CD4-positive, alpha-beta T cell (primary cell): ENCODE results near the gene PKNOX2. TPM values are rescaled to one million over a fixed set of nuclear protein-coding genes. Genes with fewer than 3 reads are reported as not detected.

Source experiments
- ATAC-seq: fragments of 200-7000 bp; cut with Tn5 transposase; one replicate; pipeline ENCODE4 v1.10.0; 2022; ENCODE audit warnings: mild to moderate bottlenecking; ENCODE audit not compliant: poor library complexity
- CTCF ChIA-PET: fragments of 350-600 bp; sonication (Branson Sonifier 250); formaldehyde crosslinking; loops from one replicate; lab custom pipeline; 2021; ENCODE audit warnings: antibody characterized with exemption, inconsistent platforms; lab: Charles Lee
- POLR2A ChIA-PET: fragments of 350-600 bp; sonication (Branson Sonifier 250); formaldehyde crosslinking; loops from one replicate; lab custom pipeline; 2021; ENCODE audit warnings: antibody characterized with exemption, inconsistent platforms; lab: Charles Lee
- DNase-seq, 14 experiments: peaks; one replicate each; pipeline ENCODE4 v3.0.0-alpha.2; 2013 to 2020; ENCODE audit warnings: mixed read lengths in 2 of 14
- H3K27ac ChIP-seq, 2 donors: one replicate each; pipeline versions ENCODE4 v1.5.1 to v1.7.0; 2013; ENCODE audit warnings: low read length in 2 of 2, low read depth in 1 of 2, mild to moderate bottlenecking in 1 of 2
- H3K27me3 ChIP-seq, 2 experiments: 1 replicate in 1 of 2; 2 replicates in 1 of 2; pipeline versions ENCODE4 v1.6.1 to v1.7.0; 2013; ENCODE audit warnings: low read length in 2 of 2, control low read depth in 1 of 2, mild to moderate bottlenecking in 1 of 2, moderate library complexity in 1 of 2; ENCODE audit not compliant: insufficient read depth in 2 of 2, control insufficient read depth in 1 of 2
- H3K36me3 ChIP-seq: one replicate; pipeline ENCODE4 v1.6.1; 2013; ENCODE audit warnings: low read length, control low read depth; ENCODE audit not compliant: insufficient read depth
- H3K4me1 ChIP-seq: one replicate; pipeline ENCODE4 v1.6.1; 2013; ENCODE audit warnings: low read length, control low read depth; ENCODE audit not compliant: insufficient read depth
- H3K4me3 ChIP-seq: one replicate; pipeline ENCODE4 v1.5.1; 2013; ENCODE audit warnings: mild to moderate bottlenecking, low read length, moderate library complexity
- H3K9me3 ChIP-seq, 2 experiments: 1 replicate in 1 of 2; 2 replicates in 1 of 2; pipeline versions ENCODE4 v1.6.1 to v1.7.0; 2013; ENCODE audit warnings: low read length in 2 of 2, mild to moderate bottlenecking in 2 of 2, control low read depth in 1 of 2, moderate library complexity in 1 of 2; ENCODE audit not compliant: control insufficient read depth in 1 of 2, insufficient read depth in 1 of 2
- H3K27ac Mint-ChIP-seq: one replicate; pipeline ENCODE4 v1.8.0; 2020; ENCODE audit warnings: mixed read lengths
- H3K27me3 Mint-ChIP-seq: one replicate; pipeline ENCODE4 v1.8.0; 2021; ENCODE audit warnings: mixed read lengths
- H3K36me3 Mint-ChIP-seq: one replicate; pipeline ENCODE4 v1.8.0; 2021; ENCODE audit warnings: low read depth, mixed read lengths
- H3K4me1 Mint-ChIP-seq: one replicate; pipeline ENCODE4 v1.8.0; 2021; ENCODE audit warnings: low read depth, mixed read lengths
- H3K4me3 Mint-ChIP-seq: one replicate; pipeline ENCODE4 v1.8.0; 2020; ENCODE audit warnings: mild to moderate bottlenecking, mixed read lengths
- H3K9me3 Mint-ChIP-seq: one replicate; pipeline ENCODE4 v1.8.0; 2020; ENCODE audit warnings: mixed read lengths
- CTCF ChIP-seq: fragments of 200-600 bp; IDR thresholded peaks from one replicate; pipeline ENCODE4 v1.8.0; 2022; ENCODE audit warnings: antibody characterized with exemption, mild to moderate bottlenecking
- intact Hi-C, 2 experiments: fragments of 100-400 bp; cut with DNase I in 1 of 2; cut with micrococcal nuclease in 1 of 2; formaldehyde crosslinking; loops; one replicate each; pipeline versions ENCODE4 v1.15.1 to v1.9.0; 2023 to 2025; cut with DNase I, micrococcal nuclease
- total RNA-seq, 174 experiments: library from RNA in 2 of 174; stranded (reverse) in 2 of 174; gene quantifications; one replicate each; pipeline ENCODE4 v1.2.3 and lab custom pipeline; 2021 to 2026

PKNOX2 gene
- total RNA-seq, 2 experiments from 2014 or later: not detected

- no peaks in the 10 kb centered on the region for H3K4me1 ChIP-seq
- Mint-ChIP-seq H3K36me3 (no peaks in the 10 kb centered on the region), H3K4me1 (no peaks in the 10 kb centered on the region), H3K9me3 (no peaks in the 10 kb centered on the region), H3K4me3 (no peak overlapping the region), H3K27me3 (peaks cover 92% of the 10 kb centered on the region), H3K27ac (no peak overlapping the region)
- intact Hi-C loops: no loop called here
- H3K36me3 ChIP-seq: no peaks in the 10 kb centered on the region
- H3K4me3 ChIP-seq: no peak overlapping the region
- ChIA-PET POLR2A (interaction anchor here (1.6 kb wide), 1 partner anchor 14 kb away, joined by 3 read pairs; no protein-coding TSS in a partner anchor), CTCF (no interaction called here)
- no peak overlapping the region for H3K27ac ChIP-seq
- TF ChIP-seq CTCF: no peak
- DNase-seq (no peak), ATAC-seq (no peak)
- H3K9me3 ChIP-seq: no peaks in the 10 kb centered on the region
- peaks cover 57 to 64% of the 10 kb centered on the region in 2 experiments for H3K27me3 ChIP-seq
These were observed 9.0 kb downstream of the PKNOX2 start for GRCh38 chr11:125173556-125173955.

GRCh38 chr11:125174057-125174456, 9.5 kb downstream of the PKNOX2 start:
- Mint-ChIP-seq H3K27me3 (peaks cover 92% of the 10 kb centered on the region), H3K4me3 (no peak overlapping the region), H3K9me3 (no peaks in the 10 kb centered on the region), H3K36me3 (no peaks in the 10 kb centered on the region), H3K4me1 (no peaks in the 10 kb centered on the region), H3K27ac (no peak overlapping the region)
- ATAC-seq (no peak), DNase-seq (no peak)
- no peak overlapping the region for H3K4me3 ChIP-seq
- no peaks in the 10 kb centered on the region for H3K36me3 ChIP-seq
- ChIA-PET POLR2A (interaction anchor here (1.6 kb wide), 1 partner anchor 14 kb away, joined by 3 read pairs; no protein-coding TSS in a partner anchor), CTCF (no interaction called here)
- no peak overlapping the region for H3K27ac ChIP-seq
- H3K9me3 ChIP-seq: no peaks in the 10 kb centered on the region
- peaks cover 52 to 59% of the 10 kb centered on the region in 2 experiments for H3K27me3 ChIP-seq
- TF ChIP-seq CTCF: no peak
- H3K4me1 ChIP-seq: no peaks in the 10 kb centered on the region
- intact Hi-C loops: no loop called here

GRCh38 chr11:125174686-125175085, 10.1 kb downstream of the PKNOX2 start:
- DNase-seq (no peak), ATAC-seq (no peak)
- ChIA-PET CTCF (no interaction called here), POLR2A (interaction anchor here (1.6 kb wide), 1 partner anchor 15 kb away, joined by 3 read pairs; no protein-coding TSS in a partner anchor)
- Mint-ChIP-seq H3K36me3 (no peaks in the 10 kb centered on the region), H3K27me3 (peaks cover 92% of the 10 kb centered on the region), H3K27ac (no peak overlapping the region), H3K4me1 (no peaks in the 10 kb centered on the region), H3K4me3 (no peak overlapping the region), H3K9me3 (no peaks in the 10 kb centered on the region)
- intact Hi-C loops: no loop called here
- H3K9me3 ChIP-seq: no peaks in the 10 kb centered on the region
- no peak overlapping the region for H3K4me3 ChIP-seq
- no peaks in the 10 kb centered on the region for H3K4me1 ChIP-seq
- no peak overlapping the region for H3K27ac ChIP-seq
- TF ChIP-seq CTCF: no peak
- peaks cover 45 to 52% of the 10 kb centered on the region in 2 experiments for H3K27me3 ChIP-seq
- no peaks in the 10 kb centered on the region for H3K36me3 ChIP-seq
